MM.1S (cell line): ENCODE results near the gene PAX4.

Experiments
- EZH2 ChIP-seq: fragments of 300-600 bp; sonication (generic); optimal IDR thresholded peaks from 2 replicates; pipeline ENCODE3; 2017; ENCODE audit warnings: low read depth, mild to moderate bottlenecking, antibody characterized with exemption, low read length, mixed read lengths
- TF ChIP-seq, protein P1 (sequence below): fragments of 300-600 bp; sonication (generic); IDR thresholded peaks from 2 replicates; pipeline ENCODE4 v1.5.1; 2016; ENCODE audit warnings: antibody characterized with exemption, low read length, mixed read lengths

DNA sequence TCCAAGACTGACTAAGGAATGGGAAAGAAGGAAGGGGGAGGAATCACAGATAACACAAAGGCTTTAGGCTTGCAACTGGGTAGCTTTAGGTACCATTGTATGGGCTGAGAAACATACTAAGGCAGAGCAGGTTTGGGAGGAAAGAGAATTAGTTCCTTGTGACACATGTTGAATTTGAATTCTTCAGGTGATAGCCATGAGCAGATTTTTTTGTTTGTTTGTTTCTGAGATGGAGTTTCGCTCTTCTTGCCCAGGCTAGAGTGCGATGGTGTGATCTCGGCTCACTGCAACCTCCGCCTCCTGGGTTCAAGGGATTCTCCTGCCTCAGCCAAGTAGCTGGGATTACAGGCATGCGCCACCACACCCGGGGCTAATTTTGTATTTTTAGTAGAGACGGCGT is 29.7 kb upstream of the PAX4 start:
- TF ChIP-seq, protein P1, sequence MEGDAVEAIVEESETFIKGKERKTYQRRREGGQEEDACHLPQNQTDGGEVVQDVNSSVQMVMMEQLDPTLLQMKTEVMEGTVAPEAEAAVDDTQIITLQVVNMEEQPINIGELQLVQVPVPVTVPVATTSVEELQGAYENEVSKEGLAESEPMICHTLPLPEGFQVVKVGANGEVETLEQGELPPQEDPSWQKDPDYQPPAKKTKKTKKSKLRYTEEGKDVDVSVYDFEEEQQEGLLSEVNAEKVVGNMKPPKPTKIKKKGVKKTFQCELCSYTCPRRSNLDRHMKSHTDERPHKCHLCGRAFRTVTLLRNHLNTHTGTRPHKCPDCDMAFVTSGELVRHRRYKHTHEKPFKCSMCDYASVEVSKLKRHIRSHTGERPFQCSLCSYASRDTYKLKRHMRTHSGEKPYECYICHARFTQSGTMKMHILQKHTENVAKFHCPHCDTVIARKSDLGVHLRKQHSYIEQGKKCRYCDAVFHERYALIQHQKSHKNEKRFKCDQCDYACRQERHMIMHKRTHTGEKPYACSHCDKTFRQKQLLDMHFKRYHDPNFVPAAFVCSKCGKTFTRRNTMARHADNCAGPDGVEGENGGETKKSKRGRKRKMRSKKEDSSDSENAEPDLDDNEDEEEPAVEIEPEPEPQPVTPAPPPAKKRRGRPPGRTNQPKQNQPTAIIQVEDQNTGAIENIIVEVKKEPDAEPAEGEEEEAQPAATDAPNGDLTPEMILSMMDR, result no peak
- no peak for TF ChIP-seq EZH2
